Endometrium (tissue), 2 donors: Measurements from ENCODE around the gene GH2.

Experiments
- FAIRE-seq: peaks from 2 replicates; lab custom pipeline; 2012; peaks lifted over from hg19 to GRCh38; lab: Jason Lieb, UNC
- donor health status: control.
- donor health status: control.

GH2 gene

GRCh38 chr17:63841350-63842172, 40.2 kb downstream of the GH2 start:
- FAIRE-seq, result no peak

GRCh38 chr17:63840591-63841349, 41.0 kb downstream of the GH2 start:
- FAIRE-seq, result no peak

- no peak for FAIRE-seq
These were observed 43.0 kb downstream of the GH2 start for GRCh38 chr17:63838631-63839171.

- FAIRE-seq, result no peak
These were observed 43.7 kb downstream of the GH2 start for GRCh38 chr17:63837962-63838600.

- no peak for FAIRE-seq
These were observed 44.3 kb downstream of the GH2 start for GRCh38 chr17:63837480-63837879.

GRCh38 chr17:63836811-63837210, 44.9 kb downstream of the GH2 start:
- no peak for FAIRE-seq

- no peak for FAIRE-seq
These were observed 46.5 kb downstream of the GH2 start for GRCh38 chr17:63835167-63835720.

- no peak for FAIRE-seq
These were observed 47.1 kb downstream of the GH2 start for GRCh38 chr17:63834431-63835166.

- no peak for FAIRE-seq
These were observed 47.9 kb downstream of the GH2 start for GRCh38 chr17:63833741-63834373.

GRCh38 chr17:63833026-63833740, 48.6 kb downstream of the GH2 start:
- no peak for FAIRE-seq

GRCh38 chr17:63832455-63832854, 49.3 kb downstream of the GH2 start:
- FAIRE-seq, result no peak

- FAIRE-seq, result no peak
These were observed 49.7 kb downstream of the GH2 start for GRCh38 chr17:63832014-63832413.

GRCh38 chr17:63831505-63831904, 50.2 kb downstream of the GH2 start:
- no peak for FAIRE-seq

GRCh38 chr17:63830904-63831491, 50.7 kb downstream of the GH2 start:
- FAIRE-seq, result no peak

- no peak for FAIRE-seq
These were observed 51.5 kb downstream of the GH2 start for GRCh38 chr17:63830278-63830677.
